ENCODE results near the gene DIS3L2. TPM values are rescaled to one million over a fixed set of nuclear protein-coding genes. Genes with fewer than 3 reads are reported as not detected.

Gene DIS3L2
- total RNA-seq, 4 donors from 2014 or later = 40.6 to 105 (median 43.9) TPM

- Histone ChIP-seq H3K4me3 (no peak overlapping the region), H3K4me1 (no peaks in the 10 kb centered on the region), H3K27me3 (no peaks in the 10 kb centered on the region), H3K27ac (no peak overlapping the region), H3K9me3 (no peaks in the 10 kb centered on the region), H3K36me3 (no peaks in the 10 kb centered on the region)
- WGBS = 71% methylated on average over 7 of the region's 7 CpGs
- no peak for DNase-seq (ENCODE audit: low spot score in 2 of 2)
- TF ChIP-seq EP300 (IDR thresholded peaks at IDR 0.05) = no peak
- TF ChIP-seq POLR2AphosphoS5 (IDR thresholded peaks at IDR 0.05) = no peak
- no peak for TF ChIP-seq POLR2A (IDR thresholded peaks at IDR 0.05)
- no peak for TF ChIP-seq CTCF (IDR thresholded peaks at IDR 0.05)
Measured at GRCh38 chr2:232228971-232229894, 267.7 kb downstream of the DIS3L2 start.

- Histone ChIP-seq H3K36me3 (no peaks in the 10 kb centered on the region), H3K27ac (no peak overlapping the region), H3K4me3 (no peak overlapping the region), H3K4me1 (no peaks in the 10 kb centered on the region), H3K27me3 (no peaks in the 10 kb centered on the region), H3K9me3 (no peaks in the 10 kb centered on the region)
- no peak for TF ChIP-seq POLR2AphosphoS5 (IDR thresholded peaks at IDR 0.05)
- TF ChIP-seq EP300 (IDR thresholded peaks at IDR 0.05) = no peak
- TF ChIP-seq POLR2A (IDR thresholded peaks at IDR 0.05) = no peak
- no peak for TF ChIP-seq CTCF (IDR thresholded peaks at IDR 0.05)
- DNase-seq (ENCODE audit: low spot score in 2 of 2) = no peak
- WGBS = 89% methylated on average over 3 of the region's 3 CpGs
Measured at GRCh38 chr2:232229911-232230310, 268.4 kb downstream of the DIS3L2 start.

GRCh38 chr2:232230560-232230959, 269.0 kb downstream of the DIS3L2 start:
- 95% methylated on average over 3 of the region's 3 CpGs for WGBS
- Histone ChIP-seq H3K4me1 (peaks cover 2% of the 10 kb centered on the region), H3K9me3 (no peaks in the 10 kb centered on the region), H3K4me3 (no peak overlapping the region), H3K27me3 (no peaks in the 10 kb centered on the region), H3K36me3 (no peaks in the 10 kb centered on the region), H3K27ac (no peak overlapping the region)
- TF ChIP-seq EP300 (IDR thresholded peaks at IDR 0.05) = no peak
- no peak for TF ChIP-seq POLR2AphosphoS5 (IDR thresholded peaks at IDR 0.05)
- no peak for TF ChIP-seq CTCF (IDR thresholded peaks at IDR 0.05)
- no peak for TF ChIP-seq POLR2A (IDR thresholded peaks at IDR 0.05)
- no peak for DNase-seq (ENCODE audit: low spot score in 2 of 2)

GRCh38 chr2:232231554-232231953, 270.0 kb downstream of the DIS3L2 start:
- no peak overlapping the region for H3K4me3 ChIP-seq
- no peak overlapping the region for H3K27ac ChIP-seq
- H3K36me3 ChIP-seq = no peaks in the 10 kb centered on the region
- DNase-seq (ENCODE audit: low spot score in 2 of 2) = no peak
- H3K4me1 ChIP-seq = peaks cover 7% of the 10 kb centered on the region
- H3K9me3 ChIP-seq = no peaks in the 10 kb centered on the region
- 95% methylated on average over 4 of the region's 4 CpGs for WGBS
- no peaks in the 10 kb centered on the region for H3K27me3 ChIP-seq
- TF ChIP-seq POLR2A (IDR thresholded peaks at IDR 0.05) (no peak), POLR2AphosphoS5 (IDR thresholded peaks at IDR 0.05) (no peak), CTCF (IDR thresholded peaks at IDR 0.05) (no peak), EP300 (IDR thresholded peaks at IDR 0.05) (no peak)

- H3K27ac ChIP-seq = no peak overlapping the region
- no peak for DNase-seq (ENCODE audit: low spot score in 2 of 2)
- no peak overlapping the region for H3K4me3 ChIP-seq
- 87% methylated on average over 2 of the region's 2 CpGs for WGBS
- no peaks in the 10 kb centered on the region for H3K36me3 ChIP-seq
- no peaks in the 10 kb centered on the region for H3K27me3 ChIP-seq
- TF ChIP-seq CTCF (IDR thresholded peaks at IDR 0.05) (no peak), POLR2AphosphoS5 (IDR thresholded peaks at IDR 0.05) (no peak), POLR2A (IDR thresholded peaks at IDR 0.05) (no peak), EP300 (IDR thresholded peaks at IDR 0.05) (no peak)
- H3K9me3 ChIP-seq = no peaks in the 10 kb centered on the region
- H3K4me1 ChIP-seq = peaks cover 7% of the 10 kb centered on the region
Measured at GRCh38 chr2:232232915-232233314, 271.4 kb downstream of the DIS3L2 start.
